Glomerular visceral epithelial cell (primary cell): ENCODE data around the gene NRG3.
"Not testable (repeated sequence)": the region's sequence is repeated elsewhere in the genome, so short reads cannot be mapped to it uniquely, and the experiment has no call there.

Experiments
- DNase-seq: peaks from one replicate; pipeline ENCODE4 v3.0.0-alpha.2; 2016; ENCODE audit errors: extremely low spot score

The NRG3 gene

DNA sequence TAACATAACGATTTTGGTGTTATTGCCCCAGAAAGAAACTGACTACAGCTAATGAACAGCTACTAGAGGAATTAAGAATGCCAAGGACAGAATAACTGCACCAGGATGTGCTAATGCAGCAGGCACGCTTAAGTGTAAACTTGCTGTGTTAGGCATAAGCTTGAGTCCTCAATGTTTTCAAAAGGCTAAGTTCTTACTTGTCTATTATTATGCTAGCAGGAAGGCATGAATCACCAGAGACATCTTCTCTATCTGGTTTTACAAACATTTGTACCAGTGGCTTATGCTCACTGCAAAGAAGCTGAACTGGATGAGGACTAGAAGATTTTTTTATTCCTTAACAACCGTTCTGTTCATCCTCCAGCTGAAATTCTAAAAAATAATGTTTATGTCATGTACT, 1035.3 kb downstream of the NRG3 start:
- no peak for DNase-seq

DNA sequence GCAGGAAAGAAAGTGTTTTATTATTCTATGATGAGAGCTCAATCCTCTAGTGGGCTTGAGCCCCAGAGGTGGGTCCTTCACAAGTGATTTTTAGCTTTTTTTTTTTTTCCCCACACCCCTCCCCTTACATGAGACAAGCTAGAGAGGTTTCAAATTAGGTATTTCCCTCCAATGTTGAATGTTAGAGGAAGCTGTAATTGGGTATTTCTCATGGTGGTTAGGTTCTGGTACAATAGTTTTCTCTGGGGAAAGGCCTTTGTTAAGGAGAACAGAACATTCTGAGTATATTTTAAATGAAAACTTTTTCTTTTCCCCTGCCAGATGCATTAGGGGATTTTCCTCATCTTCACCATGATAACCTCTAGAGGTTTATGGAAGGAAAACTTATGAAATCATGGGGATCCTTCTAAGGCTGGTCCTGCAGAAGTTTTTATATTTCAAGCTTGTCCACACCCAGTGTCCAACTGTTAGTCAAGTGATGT, 1039.7 kb downstream of the NRG3 start:
- no peak for DNase-seq

DNA sequence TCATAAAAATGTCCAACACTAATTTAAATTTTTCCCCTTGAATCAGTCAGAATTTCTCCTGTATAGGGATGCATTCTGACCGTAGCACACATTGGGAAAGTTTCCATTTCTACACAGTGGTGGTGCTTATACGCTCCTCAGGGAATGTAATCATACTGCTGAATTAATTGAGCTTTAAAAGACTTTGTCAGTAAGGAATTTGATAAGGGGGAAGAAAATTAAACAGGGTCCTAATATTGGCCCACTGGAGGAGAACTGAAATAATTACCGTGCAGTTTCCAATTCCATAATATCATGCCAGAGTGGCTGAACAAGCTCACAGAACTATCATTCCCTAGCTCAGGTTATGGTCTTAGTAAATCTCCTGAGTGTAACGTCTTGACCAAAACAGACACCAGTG, 1041.9 kb downstream of the NRG3 start:
- no peak for DNase-seq

DNA sequence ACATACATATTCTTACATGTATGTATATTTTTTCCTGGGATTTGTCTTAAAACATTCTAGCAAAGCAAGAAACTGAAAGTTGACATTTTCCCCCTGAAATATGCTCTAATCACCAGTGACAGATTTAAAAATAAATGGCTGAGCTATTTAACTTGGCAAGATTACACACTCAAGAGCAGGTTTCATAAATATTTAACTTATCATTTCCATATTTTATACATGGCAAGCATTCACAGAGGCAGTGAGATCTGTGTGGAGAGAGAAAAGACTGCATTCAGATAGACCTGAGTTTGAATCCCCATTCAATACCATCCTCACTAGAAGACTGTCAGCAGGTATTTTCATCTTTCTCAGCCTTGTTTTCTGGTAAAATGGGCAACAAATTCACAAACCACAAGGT, 1043.0 kb downstream of the NRG3 start:
- no peak for DNase-seq

DNA sequence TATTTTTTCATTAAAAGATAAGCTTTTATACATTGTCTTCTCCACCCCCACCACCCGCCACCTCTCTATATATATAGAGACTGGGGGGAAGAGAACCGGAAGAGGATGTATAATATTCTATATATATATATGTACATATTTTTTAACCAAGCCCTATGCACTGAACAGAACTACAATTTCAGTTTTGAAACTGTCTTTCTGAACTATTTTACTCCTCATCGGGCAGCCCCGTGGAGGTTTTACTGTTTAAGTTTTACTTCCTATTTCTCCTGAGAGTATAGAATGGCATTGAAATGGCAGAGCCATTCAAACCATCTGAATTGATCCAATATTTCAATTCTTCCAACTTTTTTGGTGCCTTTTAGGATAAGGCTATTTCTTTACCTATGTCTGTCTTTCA, 1047.1 kb downstream of the NRG3 start:
- DNase-seq = no peak

DNA sequence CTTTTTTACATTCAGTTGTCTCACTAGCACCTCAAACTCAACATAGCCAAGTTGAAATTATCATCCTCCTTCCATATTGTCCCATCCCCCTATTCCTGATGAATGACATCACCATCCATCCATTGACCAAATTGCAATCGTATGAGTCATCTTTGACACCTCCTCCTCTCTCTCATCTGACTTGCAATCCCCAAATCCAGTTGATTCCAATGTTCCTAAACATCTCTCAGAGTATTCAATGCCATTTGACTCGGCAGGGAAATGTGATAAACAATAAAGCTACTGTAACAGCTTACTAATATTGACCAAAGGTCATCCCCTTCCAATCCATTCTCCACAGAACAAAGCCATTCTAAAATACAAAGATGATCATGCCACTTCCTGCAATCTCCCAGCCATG, 1047.8 kb downstream of the NRG3 start:
- no peak for DNase-seq

DNA sequence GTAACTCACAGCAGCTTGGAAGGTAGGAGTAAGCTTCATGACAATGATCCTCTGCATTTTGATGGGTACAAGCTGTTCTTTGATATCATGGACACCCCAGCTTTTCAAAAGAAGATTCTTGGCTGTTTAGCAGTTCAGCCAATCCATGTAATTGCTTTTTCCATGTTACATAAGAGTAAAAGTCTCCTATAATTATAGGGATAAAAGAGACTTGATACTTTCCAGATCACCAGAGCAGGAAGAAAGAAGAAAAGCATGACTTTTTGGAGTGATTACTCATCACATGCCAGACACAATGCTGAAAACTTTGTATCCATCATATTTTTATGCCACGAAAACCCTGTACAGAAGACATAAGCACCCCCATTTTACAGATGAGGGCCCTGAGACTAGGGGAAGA, 1049.7 kb downstream of the NRG3 start:
- DNase-seq = no peak

DNA sequence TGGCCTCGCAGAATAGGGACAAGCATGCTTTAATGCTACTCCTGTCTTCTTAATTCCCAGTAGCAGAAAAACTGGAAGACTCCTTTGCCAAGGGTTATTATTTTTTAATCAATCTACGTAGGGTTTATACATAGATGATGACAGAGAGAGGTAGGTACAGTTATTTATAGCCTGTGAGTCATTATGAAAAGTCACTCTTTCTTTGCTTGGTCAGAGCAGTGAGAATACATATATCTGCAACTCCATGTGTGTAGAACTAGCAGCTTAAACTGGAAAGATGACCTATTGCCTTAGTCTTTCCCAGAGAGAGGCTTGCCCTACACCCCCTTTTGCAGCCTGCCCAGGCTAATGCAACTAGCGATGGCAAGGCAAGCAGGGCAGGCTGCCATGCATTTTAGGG, 1050.6 kb downstream of the NRG3 start:
- DNase-seq = no peak

DNA sequence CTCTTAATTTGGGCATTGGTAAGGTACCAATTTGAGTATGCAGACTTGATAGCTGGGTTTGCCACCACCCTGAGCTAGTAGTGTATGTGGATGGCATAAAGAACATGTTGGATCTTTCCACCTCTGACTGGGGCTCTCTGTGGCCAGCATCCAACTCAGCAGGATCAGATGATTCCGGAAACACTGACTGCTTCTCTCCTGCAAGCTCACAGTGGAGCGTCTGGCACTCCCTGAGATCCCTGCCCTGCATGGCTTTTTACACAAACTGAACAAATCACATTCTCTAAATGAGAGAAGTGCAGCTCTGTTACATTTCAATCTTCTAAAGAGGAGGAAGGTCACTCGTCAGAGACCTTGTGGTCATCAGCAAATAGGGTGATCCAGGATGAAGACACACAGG, 1057.5 kb downstream of the NRG3 start:
- no peak for DNase-seq

DNA sequence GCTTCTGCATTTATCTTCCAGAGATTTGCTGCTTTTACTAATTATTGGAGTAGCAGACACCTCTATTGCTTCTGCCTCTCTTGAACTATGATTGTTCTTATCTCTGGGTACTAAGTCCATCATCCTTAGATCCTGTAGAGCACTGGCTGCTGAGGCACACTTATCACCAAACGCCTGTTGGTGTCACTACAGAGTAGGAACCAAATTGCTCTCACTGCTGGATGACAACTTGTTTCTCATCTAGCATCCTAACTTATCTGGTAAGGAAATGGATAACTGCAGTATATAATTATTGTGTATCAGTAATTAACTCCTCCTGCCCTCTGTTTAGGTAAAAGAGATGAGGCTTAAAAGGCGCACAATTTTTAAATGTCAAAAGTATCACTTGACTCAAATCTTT, 1059.4 kb downstream of the NRG3 start:
- no peak for DNase-seq

DNA sequence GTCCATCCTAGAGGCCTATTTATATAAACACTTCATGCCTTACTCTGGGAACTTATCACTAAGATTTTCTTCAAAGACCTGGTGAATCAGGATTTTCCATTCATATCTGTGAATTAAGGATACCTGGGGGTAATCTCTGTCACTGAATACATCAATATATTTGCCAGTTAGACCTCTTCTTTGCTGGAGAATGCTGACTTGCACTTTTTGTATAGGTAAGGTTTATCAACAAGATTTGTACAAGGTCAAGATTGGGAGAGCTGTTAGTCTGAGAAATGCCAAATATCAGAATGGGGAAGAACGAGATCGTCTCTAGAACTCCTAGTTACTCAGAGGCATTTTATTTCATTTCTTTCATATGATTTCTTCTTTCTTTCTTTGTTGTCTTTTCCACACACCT, 1060.0 kb downstream of the NRG3 start:
- no peak for DNase-seq

DNA sequence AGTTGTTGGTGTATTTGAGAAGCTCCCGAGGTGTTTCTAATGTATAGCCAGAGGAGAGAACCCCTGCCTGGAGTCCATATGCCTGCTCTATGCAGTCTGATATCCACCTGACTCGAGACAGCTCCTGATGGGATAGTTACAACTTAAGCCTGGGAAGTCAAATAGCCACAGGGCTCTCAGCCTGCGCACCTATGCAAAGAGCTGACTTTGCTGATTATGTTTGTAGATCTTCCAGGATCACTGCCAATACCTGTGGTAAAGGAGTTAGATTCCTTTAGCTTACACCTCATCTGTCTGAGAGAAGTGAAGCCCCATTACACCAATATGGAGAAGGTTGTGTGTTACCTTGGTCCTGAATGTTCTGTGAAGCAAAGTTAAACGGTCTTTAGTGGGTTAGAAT, 1063.3 kb downstream of the NRG3 start:
- no peak for DNase-seq

DNA sequence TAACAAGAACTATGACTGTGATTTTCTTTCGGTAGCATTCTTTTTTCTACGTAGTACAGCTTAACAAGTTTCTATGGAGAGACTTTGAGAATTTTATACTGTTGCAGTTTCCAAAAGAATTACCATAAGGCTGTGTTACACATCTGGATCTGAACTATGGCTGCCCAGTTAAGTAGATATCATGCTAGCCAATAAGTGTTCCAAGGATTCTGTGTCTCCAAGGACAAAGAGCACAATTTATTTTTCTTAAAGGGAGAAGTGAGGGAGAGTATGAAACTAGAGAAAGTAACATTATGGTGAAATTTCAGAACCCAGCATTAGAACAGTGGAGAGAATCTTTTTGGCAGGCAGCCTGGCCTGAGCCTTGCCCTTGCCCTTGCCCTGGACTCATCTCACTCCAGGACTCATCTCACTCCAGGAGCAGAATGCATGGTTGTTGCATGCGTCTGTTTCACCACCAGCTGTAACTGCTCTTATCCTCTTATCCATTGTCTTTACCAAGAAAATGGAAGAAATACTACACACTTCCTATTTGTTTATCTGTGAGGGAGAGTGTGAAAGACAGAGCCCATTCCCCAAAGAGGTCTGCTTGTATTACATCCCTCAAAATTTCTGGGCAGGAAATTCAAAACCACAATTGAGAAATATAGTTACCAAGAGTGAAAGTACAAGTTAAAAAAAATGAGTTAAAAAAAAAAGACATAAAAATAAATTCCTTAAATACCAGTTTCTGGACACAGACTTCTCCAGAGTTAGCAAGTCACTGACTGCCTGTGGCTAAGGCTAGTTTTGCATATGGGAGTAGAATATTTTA, 1067.5 kb downstream of the NRG3 start:
- DNase-seq = peak; percentile 25

DNA sequence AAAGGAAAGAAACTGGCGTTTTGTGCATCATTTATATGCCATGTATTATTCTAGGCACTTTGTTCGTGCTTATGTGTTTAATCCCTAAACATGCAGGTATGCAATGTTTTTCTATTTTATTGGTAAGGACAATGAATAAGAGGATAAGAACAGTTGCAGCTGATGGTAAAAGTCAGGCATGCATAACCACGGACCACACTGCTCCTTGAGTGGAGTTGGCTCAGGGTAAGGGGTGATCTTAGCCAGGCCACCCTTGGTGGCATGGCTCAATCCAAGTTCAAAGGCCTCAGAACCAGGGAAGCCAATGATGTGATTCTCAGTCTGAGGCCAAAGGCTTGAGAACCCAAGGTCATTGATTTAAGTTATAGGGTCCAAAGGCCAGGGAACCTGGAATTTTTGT, 1068.1 kb downstream of the NRG3 start:
- DNase-seq = peak; percentile 8

DNA sequence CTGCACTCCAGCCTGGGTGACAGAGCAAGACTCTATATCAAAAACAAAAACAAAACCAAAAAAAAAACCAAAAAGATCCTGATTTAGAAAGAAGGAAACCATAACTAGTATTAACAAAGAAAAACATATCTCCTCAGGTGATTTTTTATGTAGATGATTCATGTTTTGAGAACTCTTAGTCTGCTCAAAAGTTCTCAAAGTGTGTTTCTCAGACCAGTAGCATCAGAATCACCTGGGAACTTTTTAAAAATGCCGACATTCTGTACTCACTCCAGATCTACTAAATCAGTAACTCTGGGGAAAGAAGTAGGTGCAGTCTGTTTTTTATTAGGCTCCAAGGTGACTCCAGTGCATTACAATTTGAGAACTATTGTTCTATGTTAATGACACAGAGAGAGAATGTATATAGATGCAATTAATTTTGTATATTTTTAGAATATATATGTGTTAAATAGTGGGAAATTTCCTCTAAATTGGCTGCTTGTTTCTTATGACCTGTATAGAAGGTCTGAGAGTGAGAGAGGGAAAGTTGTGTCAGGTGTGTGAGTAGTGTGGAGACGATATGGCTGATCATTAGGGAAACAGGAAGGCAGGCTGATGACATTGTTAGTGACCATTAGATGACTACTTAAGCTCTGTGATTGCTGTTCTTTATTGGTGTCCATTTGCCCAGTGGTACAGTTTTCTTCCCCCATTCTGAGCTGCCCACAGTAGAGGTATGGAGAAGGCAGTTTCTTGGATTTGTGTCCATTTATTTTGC, 1075.0 kb downstream of the NRG3 start:
- DNase-seq = no peak

DNA sequence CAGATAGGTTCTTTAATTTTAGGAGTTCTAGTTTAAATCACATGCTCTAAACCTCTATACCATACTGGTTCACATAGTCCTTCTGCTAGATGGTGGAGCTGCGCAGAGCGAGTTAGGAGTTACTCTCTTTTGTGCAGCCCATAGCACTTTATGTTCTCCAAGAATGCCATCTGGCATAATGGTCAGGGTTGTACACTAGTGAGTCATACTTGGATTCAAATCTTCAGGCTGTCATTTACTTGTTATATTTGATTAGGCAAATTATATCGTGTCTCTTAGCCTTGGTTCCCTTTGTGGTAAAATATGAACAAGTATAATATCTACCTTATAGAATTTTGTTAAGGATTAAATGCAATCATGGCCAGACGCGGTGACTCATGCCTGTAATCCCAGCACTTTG, 1078.3 kb downstream of the NRG3 start:
- DNase-seq = no peak

DNA sequence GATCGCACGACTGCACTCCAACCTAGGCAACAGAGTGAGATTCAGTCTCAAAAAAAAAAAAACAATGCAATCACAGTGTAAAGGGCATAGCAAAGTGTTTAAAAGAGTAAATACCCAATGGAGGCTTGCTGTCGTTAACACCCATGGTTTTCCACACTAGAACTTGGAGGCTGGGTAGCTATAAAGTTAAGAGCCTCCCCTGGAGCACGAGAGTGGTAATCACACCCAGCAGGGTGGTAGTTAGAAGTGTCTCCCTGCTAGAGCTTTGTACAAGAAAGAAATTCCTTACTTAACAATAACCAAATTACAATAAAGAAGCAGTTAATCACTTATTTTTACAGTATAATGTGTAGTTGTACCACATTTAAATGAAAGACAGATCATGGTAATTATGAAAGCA, 1078.9 kb downstream of the NRG3 start:
- DNase-seq = no peak

DNA sequence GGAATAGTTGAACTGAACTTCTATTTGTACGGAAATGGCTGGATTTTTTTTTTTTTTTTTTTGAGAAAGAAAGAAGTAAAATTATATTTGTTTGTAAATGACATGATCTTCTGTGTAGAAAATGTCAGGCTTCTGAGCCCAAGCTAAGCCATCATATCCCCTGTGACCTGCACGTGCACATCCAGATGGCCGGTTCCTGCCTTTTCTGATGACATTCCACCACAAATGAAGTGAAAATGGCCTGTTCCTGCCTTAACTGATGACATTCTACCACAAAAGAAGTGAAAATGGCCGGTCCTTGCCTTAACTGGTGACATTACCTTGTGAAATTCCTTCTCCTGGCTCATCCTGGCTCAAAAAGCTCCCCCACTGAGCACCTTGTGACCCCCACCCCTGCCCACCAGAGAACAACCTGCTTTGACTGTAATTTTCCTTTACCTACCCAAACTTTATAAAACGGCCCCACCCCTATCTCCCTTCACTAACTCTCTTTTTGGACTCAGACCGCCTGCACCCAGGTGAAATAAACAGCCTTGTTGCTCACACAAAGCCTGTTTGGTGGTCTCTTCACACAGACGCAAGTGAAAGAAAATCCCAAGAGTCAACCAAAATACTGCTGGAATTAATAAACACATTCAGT, 1085.5 kb downstream of the NRG3 start:
- not testable (repeated sequence) for DNase-seq

DNA sequence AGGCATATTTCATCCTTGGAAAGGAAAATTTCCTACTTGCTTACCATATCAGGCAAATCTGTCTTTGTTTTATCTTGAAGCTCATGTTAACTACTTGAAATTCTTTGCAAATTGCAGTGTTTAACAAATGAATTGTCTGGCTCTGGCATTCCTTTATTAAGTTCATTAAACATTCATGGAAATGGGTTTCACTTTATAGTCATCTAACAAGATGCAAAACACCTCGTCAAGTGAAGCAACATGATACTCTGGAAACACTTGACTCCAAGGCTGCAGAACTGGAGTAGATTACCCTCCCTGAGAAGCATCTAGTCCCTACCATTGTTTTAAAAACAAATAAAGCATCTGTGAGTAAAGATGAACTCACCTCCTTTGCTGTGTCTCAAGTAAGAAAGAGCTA, 1086.9 kb downstream of the NRG3 start:
- DNase-seq = no peak

DNA sequence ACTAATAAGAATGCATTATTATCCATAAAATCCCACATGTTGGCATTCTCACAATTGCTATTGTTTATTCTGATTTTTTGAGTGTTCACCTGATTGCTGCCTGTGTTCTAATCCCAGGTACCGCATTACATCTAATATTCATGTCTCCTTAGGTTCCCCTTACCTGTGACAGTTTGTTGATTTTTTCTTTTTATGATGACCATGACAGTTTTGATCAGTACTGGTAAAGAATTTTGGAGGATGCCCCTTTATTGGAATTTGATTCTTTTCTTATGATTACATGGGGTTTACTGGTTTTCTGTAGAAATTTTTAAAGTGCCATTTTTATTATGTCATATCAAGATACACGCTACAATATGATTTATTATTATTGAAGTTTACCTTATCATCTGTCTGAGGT, 1091.1 kb downstream of the NRG3 start:
- DNase-seq = no peak

DNA sequence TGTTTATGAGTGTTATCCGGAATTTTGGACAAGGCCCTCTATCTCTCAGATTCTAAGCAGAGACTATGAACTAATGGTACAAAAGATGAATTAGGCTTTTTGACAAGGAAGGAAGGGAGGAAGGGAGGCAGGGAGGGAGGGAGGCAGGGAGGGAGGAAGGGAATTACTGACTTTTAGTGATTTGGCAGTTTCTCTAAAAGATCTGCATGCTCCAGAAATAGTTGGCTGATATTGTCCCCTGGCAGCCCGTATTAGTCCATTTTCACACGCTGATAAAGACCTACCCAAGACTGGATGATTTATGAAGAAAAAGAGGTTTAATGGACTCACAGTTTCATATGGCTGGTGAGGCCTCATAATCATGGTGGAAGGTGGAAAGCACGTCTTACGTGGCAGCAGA, 1093.5 kb downstream of the NRG3 start:
- no peak for DNase-seq

DNA sequence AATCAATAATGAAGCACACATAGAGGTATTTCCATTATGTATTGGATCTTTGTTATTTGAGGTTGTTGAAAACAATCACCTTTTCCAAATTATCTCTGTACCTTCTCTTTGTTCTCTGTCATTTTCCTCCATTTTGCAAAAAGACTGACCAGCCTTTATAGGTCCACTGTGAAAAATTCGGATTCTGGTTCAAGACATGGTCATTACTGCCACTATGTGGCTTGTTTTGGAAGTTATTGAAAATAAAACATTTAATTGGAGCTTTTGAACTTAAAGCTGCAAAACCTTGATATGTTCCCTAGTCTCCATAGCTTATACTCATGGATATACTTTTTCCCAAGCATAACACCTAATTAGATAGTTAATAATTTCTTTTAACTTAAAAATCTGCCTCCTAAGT, 1094.4 kb downstream of the NRG3 start:
- peak; percentile 11 for DNase-seq

DNA sequence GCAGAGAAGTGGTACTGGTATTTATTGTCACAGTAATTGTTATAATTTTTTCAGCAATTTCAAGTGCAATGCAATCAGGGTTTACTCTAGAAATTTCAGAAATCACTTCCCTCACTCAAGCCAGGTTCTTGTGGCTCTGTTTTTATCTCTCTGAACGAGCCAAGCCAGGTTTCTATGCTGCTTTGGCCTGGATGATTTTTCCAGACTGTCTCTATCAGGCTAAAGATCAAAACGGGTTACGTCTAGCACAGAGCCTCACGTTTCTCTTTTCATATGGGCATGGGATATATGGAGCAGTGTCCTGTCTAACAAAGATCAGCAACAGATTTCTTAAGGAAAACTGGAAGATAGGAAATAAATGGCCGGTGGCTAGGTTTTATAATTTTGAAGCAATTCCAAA, 1105.3 kb downstream of the NRG3 start:
- DNase-seq = no peak
